Fibroblast of the conjunctiva (primary cell): ENCODE measurements around the gene NPL.

Experiments used
- DNase-seq: peaks from one replicate; pipeline ENCODE4 v3.0.0-alpha.2; 2010; ENCODE audit warnings: low read depth

NPL gene

DNA sequence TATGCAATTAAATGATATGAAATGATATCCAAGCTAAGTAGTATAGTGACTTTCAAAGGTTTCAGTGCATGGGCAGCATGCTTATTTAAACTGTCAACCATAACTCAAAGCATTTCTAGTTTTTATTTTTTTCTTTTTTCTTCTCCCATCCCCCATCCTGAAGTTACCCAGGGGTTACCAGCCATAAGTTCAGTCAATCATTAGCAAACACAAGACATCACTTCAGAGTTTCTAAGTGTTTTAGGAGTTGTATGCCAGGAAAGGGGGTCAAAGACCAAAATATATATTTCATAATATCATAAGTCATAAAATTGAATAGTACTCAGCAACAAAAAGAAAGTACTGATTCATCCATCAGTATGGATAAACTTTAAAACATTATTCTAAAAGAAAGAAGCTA is 78.3 kb downstream of the NPL start:
- DNase-seq, result no peak

DNA sequence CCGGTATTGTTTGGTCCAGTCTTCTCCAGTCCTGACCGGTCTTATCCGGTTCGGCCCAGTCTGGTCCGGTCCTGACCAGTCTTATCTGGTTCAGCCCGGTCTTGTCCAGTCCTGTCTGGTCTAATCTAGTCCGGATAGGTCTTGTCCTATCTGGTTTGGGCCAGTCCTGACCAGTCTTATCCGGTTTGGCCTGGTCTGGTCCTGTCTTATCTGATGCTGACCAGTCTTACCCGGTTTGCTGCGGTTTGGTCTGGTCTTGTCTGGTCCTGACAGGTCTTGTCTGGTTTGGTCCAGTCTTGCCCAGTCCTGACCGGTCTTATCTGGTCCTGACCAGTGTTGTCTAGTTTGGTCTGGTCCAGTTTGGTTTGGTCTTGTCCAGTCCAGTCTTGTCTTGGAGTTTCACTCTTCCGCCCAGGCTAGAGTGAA is 79.7 kb downstream of the NPL start:
- DNase-seq, result no peak

DNA sequence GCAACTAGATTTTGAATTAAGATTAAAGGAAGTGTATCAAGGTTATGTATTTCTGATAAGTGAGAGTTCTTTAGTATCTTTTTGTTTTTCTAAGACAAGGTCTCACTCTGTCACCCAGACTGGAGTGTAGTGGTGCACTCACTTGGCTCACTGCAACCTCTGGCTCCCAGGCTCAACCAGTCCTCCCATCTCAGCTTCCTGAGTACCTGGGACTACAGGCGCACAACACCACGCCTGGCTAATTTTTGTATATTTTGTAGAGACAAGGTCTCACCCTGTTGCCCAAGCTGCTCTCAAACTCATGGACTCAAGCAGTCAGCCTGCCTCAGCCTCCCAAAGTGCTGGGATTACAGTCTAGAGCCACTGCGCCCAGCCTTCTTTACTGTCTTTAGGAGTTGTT is 83.3 kb downstream of the NPL start:
- no peak for DNase-seq

DNA sequence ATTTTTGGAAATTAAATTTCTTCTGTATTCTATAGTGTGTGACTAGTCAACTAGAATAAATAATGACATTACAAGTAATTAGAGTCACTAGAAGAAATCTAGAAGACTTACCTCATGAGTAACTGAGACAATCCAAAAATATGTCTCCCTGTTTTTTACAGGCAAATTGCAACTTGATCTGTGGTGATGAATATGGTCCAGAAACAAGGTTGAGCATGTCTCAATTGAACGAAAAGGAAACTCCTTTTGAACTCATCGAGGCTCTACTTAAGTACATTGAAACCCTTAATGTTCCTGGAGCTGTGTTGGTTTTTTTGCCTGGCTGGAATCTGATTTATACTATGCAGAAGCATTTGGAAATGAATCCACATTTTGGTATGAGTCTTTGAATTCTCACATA is 86.3 kb downstream of the NPL start:
- no peak for DNase-seq

DNA sequence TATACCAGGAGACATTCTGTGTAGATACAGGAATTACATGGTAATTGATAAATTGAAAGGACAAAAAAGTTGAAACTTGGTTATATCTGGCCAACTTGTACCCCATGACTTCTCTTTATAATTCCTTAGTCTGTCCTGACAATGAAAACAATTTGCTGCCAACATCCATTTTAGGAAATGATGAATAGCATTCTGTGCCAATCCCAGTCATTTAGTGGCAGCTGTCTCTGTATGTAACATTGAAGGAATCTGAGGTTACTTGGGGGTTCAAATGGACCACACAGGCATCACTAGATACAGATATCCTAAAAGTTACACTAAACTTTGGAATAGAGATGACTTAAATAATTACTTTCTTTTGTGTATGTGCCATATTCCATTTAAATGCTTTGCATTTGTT is 87.8 kb downstream of the NPL start:
- DNase-seq, result no peak

DNA sequence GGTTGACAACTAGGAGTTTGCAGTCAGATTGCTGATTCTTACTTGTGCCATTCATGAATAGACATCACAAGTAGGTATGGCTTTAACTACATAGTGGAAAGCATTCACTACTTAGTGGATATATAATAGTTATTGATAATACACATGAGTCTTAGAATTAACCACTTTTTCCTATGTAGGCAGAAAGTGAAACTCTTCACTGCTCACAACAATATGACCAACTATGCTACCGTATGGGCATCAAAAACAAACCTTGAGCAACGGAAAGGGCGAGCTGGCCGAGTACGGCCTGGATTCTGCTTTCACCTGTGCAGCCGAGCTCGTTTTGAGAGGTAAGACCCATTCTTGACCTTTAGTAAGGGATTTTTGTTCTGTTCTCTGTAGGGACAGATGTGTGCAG is 88.3 kb downstream of the NPL start:
- no peak for DNase-seq
